Measurements from ENCODE around the gene PREB. TPM values are rescaled to one million over a fixed set of nuclear protein-coding genes. Genes with fewer than 3 reads are reported as not detected.

The PREB gene
- total RNA-seq, 1 donor from 2014 or later, result 48.9 TPM

- no peak within 1 kb of the TSS for H3K27ac Mint-ChIP-seq (ENCODE audit: unreplicated experiment)
- DNase-seq (ENCODE audit: low read depth), result no peak
- H2AFZ ChIP-seq (ENCODE audit: low read depth, low read length), result peak within 1 kb of the TSS; percentile 85
Measured at GRCh38 chr2:27118525-27119329, 15.7 kb downstream of the PREB start, which contains the start of gene CGREF1. Gene CGREF1 (minus strand): TSS chr2:27119128. CDS start chr2:27104366, 14,762 bp downstream.

GRCh38 chr2:27117995-27118524 is 16.4 kb downstream of the PREB start:
- Histone ChIP-seq H2AFZ (ENCODE audit: low read depth, low read length) (peak overlapping the region; percentile 85), H3K36me3 (ENCODE audit: insufficient read depth, low read length) (no peaks in the 10 kb centered on the region), H3K27ac (ENCODE audit: low read depth, low read length) (no peak overlapping the region), H3K9ac (ENCODE audit: low read length) (no peak overlapping the region), H3K4me1 (ENCODE audit: insufficient read depth, low read length) (peaks cover 10% of the 10 kb centered on the region), H3K4me3 (ENCODE audit: insufficient read depth, low read depth, low read length) (peak overlapping the region; percentile 61), H3K27me3 (ENCODE audit: insufficient read depth, low read length) (peaks cover 43% of the 10 kb centered on the region), H4K20me1 (ENCODE audit: insufficient read depth, low read length) (no peaks in the 10 kb centered on the region), H3K4me2 (ENCODE audit: low read length) (peak overlapping the region; percentile 92), H3K9me3 (ENCODE audit: insufficient read depth, low read depth, low read length) (peaks cover 2% of the 10 kb centered on the region), H3K79me2 (ENCODE audit: insufficient read depth, low read length) (no peaks in the 10 kb centered on the region)
- TF ChIP-seq CTCF (IDR thresholded peaks at IDR 0.05; ENCODE audit: insufficient read depth, low read depth, low read length) (no peak), EZH2 (IDR thresholded peaks at IDR 0.05; ENCODE audit: insufficient read depth, low read length) (peak; percentile 15)
- peaks cover 9% of the 10 kb centered on the region for H3K9me3 Mint-ChIP-seq (ENCODE audit: unreplicated experiment)
- H3K27ac Mint-ChIP-seq (ENCODE audit: unreplicated experiment), result no peak overlapping the region
- H3K36me3 Mint-ChIP-seq (ENCODE audit: low read depth, unreplicated experiment), result peaks cover 6% of the 10 kb centered on the region
- no peaks in the 10 kb centered on the region for H3K4me1 Mint-ChIP-seq (ENCODE audit: low read depth, unreplicated experiment)
- no peak for DNase-seq (ENCODE audit: low read depth)
- H3K27me3 Mint-ChIP-seq (ENCODE audit: low read depth, unreplicated experiment), result peaks cover 63% of the 10 kb centered on the region
- peak overlapping the region; percentile 64 for H3K4me3 Mint-ChIP-seq (ENCODE audit: unreplicated experiment)
- FAIRE-seq, result no peak

More at GRCh38 chr2:27118525-27119329, 15.7 kb downstream of the PREB start, which contains the start of gene CGREF1:
- TF ChIP-seq CTCF (IDR thresholded peaks at IDR 0.05; ENCODE audit: insufficient read depth, low read depth, low read length) (no peak), EZH2 (IDR thresholded peaks at IDR 0.05; ENCODE audit: insufficient read depth, low read length) (peak; percentile 87)
- Histone ChIP-seq H3K9me3 (ENCODE audit: insufficient read depth, low read depth, low read length) (peaks cover 2% of the 10 kb centered on the region), H3K4me3 (ENCODE audit: insufficient read depth, low read depth, low read length) (peak within 1 kb of the TSS; percentile 61), H3K27me3 (ENCODE audit: insufficient read depth, low read length) (peaks cover 47% of the 10 kb centered on the region), H3K4me1 (ENCODE audit: insufficient read depth, low read length) (peaks cover 10% of the 10 kb centered on the region), H3K27ac (ENCODE audit: low read depth, low read length) (no peak within 1 kb of the TSS), H4K20me1 (ENCODE audit: insufficient read depth, low read length) (no peaks in the 10 kb centered on the region), H3K36me3 (ENCODE audit: insufficient read depth, low read length) (no peaks in the 10 kb centered on the region), H3K79me2 (ENCODE audit: insufficient read depth, low read length) (no peaks in the 10 kb centered on the region), H3K9ac (ENCODE audit: low read length) (no peak within 1 kb of the TSS), H3K4me2 (ENCODE audit: low read length) (peak within 1 kb of the TSS; percentile 92)
- Mint-ChIP-seq H3K4me1 (ENCODE audit: low read depth, unreplicated experiment) (no peaks in the 10 kb centered on the region), H3K4me3 (ENCODE audit: unreplicated experiment) (peak within 1 kb of the TSS; percentile 81), H3K9me3 (ENCODE audit: unreplicated experiment) (peaks cover 6% of the 10 kb centered on the region), H3K36me3 (ENCODE audit: low read depth, unreplicated experiment) (peaks cover 6% of the 10 kb centered on the region), H3K27me3 (ENCODE audit: low read depth, unreplicated experiment) (peaks cover 65% of the 10 kb centered on the region)
- no peak for FAIRE-seq
